NCI-H1092 (cell line): Measurements from ENCODE around the gene OXA1L.
"Not testable (repeated sequence)": the region's sequence is repeated elsewhere in the genome, so short reads cannot be mapped to it uniquely, and the experiment has no call there.

Experiments used
- DNase-seq: peaks from one replicate; lab custom pipeline; 2025; lab: John Stamatoyannopoulos, UW

Gene OXA1L

GRCh38 chr14:22801716-22802115, 35.2 kb downstream of the OXA1L start:
- DNase-seq: no peak

- no peak for DNase-seq
These were observed 36.6 kb downstream of the OXA1L start for GRCh38 chr14:22802860-22803686.

- no peak for DNase-seq
These were observed 37.1 kb downstream of the OXA1L start for GRCh38 chr14:22803687-22803974.

GRCh38 chr14:22805235-22805634, 38.7 kb downstream of the OXA1L start:
- not testable (repeated sequence) for DNase-seq

GRCh38 chr14:22807432-22808087, 41.1 kb downstream of the OXA1L start:
- DNase-seq: no peak

GRCh38 chr14:22808388-22809209, 42.1 kb downstream of the OXA1L start:
- no peak for DNase-seq

- no peak for DNase-seq
These were observed 45.2 kb downstream of the OXA1L start for GRCh38 chr14:22811722-22812121.

GRCh38 chr14:22812744-22813143, 46.3 kb downstream of the OXA1L start:
- DNase-seq: no peak

- no peak for DNase-seq
These were observed 46.7 kb downstream of the OXA1L start for GRCh38 chr14:22813145-22813544.

- no peak for DNase-seq
These were observed 47.9 kb downstream of the OXA1L start for GRCh38 chr14:22814373-22814772.

- no peak for DNase-seq
These were observed 48.6 kb downstream of the OXA1L start, which contains the start of gene SLC7A7 for GRCh38 chr14:22814941-22815713. Gene SLC7A7, minus strand, starts transcription at chr14:22815435. Its CDS starts 2,037 bp downstream, at chr14:22813398.

GRCh38 chr14:22819151-22819988, 52.9 kb downstream of the OXA1L start:
- DNase-seq: no peak

GRCh38 chr14:22820731-22821130, 54.2 kb downstream of the OXA1L start:
- DNase-seq: no peak

GRCh38 chr14:22821193-22822015, 54.9 kb downstream of the OXA1L start:
- DNase-seq: no peak

- DNase-seq: no peak
These were observed 55.6 kb downstream of the OXA1L start for GRCh38 chr14:22822016-22822570.
